Hindlimb muscle (tissue), 1 donor: ENCODE data around the gene FXYD4. TPM values are rescaled to one million over a fixed set of nuclear protein-coding genes. Genes with fewer than 3 reads are reported as not detected.

Experiments
- DNase-seq: peaks from one replicate; pipeline ENCODE4 v3.0.0-alpha.2; 2013
- polyA plus RNA-seq: library from polyadenylated mRNA; unstranded; fragments of 120-200 nt; gene quantifications from one replicate; pipeline ENCODE4 v1.2.1, GENCODE V29; 2013; ENCODE audit not compliant: insufficient read length

FXYD4 gene
- polyA plus RNA-seq, 1 donor = 1.1 TPM

GRCh38 chr10:43396928-43397624 is 25.6 kb downstream of the FXYD4 start:
- peak; percentile 79 for DNase-seq

DNA sequence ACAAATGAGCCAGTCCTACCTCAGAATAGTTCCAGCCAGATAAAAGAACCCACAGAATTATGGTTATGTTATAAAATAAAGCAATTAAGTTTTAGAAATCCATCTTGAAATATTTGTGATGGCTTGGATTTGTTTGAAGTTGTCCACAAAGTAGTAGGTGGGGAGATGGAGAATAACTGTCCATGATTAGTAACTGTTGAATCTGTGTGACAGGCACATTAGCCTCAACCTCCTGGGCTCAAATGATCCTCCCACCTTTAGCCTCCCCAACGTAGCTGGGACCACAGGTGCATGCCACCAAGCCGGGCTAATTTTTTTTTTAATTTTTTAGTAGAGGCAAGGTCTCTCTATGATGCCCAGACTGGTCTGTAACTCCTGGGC is 27.5 kb downstream of the FXYD4 start:
- DNase-seq = no peak

DNA sequence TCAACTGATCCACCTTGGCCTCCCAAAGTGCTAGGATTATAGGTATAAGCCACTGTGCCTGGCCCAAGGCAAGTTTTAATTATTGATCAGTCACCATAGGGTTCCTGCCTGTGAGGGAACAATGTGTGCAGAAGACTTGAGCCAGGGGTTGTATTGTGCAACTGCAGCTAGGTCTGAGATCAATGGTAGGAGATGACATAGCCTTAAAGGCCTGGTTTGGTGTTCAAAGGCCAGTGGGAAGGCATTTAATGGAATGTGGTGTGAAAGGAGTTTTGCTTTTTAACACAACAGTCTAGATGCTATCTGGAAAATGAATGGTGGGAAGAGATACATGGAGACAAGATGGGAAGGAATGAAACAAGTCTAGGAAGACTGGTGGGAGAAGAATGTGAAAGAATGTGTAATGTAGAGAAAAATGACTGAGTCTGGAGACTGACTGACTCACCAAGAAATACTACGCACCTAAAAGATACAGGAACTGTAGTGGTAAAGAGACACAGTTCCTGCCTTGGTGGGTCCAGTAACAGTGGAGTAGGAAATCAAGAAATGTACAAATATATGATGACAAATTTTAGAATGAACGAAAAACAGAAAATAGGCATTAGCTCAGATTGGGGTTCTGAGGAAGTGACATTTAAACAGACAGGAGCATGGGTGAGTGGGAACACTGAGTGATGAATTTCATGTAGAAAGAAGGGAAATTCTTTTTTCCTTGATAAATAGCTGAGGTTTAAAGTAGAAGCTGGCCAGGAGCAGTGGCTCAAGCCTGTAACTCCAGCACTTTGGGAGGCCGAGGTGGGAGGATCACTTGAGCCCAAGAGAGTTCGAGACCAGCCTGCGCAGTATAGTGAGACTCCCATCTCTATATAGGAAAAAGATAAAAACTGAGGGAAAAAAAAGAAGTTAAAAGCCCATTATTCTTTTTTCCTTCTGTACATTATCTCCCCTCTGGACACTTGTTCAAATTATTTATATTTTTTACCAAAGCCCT is 28.2 kb downstream of the FXYD4 start:
- no peak for DNase-seq

DNA sequence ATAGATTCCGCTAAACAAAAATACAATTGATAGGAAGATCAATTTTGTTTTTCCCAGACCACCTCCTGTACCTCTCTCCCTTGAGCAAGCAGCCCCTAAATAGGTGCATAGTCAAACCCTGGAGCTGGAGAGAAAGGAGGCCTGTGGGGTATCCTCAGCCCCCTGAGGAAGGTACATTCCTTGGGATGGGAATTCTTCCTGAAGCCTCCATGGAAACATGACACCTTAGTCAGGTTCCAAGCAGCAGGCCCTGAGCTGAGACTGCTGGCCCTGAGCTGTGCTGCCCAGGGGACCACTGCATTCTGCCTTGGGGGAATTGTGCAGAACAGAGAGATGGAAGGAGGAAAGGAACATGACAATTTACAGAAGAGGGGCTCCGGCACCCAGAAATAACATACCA is 30.2 kb downstream of the FXYD4 start:
- DNase-seq = no peak

DNA sequence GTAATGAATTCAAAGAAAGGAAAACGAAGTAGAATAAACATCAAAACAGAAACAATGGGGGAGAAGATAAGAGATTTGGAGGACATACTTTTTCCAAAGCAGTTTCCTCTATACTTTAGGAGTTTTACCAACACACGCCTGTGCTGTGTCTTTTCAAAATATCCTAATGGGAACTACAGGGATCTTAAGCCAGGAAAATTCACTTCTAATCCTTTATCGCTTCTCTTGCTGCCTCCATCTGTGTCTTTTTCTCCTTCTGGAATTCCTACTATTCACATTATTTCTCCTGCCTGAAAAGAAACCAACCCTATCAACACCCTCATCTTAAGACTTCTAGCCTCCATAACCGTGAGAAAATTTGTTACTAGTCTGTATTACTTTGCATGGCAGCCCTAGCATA is 30.7 kb downstream of the FXYD4 start:
- DNase-seq = no peak

- no peak for DNase-seq
Observed at GRCh38 chr10:43402880-43403452, 31.5 kb downstream of the FXYD4 start.

GRCh38 chr10:43403911-43404703 is 32.7 kb downstream of the FXYD4 start:
- DNase-seq = no peak

DNA sequence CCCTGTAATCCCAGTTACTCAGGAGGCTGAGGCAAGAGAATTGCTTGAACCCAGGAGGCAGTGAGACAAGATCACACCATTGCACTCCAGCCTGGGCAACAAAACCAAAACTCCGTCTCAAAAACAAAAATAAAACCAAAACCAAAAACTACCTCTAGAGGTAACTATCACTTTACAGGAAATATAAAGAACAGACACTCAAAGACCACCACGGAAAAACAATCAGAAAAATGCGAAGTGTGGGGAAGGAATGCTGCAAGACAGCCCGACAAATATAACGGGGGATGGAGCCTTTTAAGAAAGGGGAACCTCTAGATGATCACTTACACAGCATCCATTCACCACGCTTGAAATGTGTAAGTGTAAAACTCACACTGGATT is 33.3 kb downstream of the FXYD4 start:
- DNase-seq = no peak

DNA sequence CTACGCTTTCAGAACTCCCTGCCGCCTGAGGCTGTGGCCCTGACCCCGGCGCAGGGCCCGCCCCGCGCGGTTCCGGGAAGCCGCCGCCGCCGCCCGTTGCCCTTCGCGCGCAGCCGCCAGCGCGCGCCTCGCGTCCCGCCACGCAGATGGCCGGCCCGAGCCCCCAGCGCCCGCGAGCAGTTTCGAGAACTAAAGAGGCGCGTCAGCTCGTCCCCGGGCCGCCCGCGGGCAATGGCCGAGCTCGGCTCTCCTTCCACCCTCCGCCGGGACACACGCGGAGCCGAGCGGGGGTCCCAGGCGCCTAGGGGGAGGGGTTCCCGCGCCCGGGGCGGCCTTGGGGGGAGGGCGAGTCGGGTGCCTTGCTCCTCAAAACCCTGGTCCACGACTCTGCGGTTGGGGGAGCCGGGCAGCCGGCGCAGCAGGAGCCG is 35.7 kb downstream of the FXYD4 start:
- peak; percentile 72 for DNase-seq

DNA sequence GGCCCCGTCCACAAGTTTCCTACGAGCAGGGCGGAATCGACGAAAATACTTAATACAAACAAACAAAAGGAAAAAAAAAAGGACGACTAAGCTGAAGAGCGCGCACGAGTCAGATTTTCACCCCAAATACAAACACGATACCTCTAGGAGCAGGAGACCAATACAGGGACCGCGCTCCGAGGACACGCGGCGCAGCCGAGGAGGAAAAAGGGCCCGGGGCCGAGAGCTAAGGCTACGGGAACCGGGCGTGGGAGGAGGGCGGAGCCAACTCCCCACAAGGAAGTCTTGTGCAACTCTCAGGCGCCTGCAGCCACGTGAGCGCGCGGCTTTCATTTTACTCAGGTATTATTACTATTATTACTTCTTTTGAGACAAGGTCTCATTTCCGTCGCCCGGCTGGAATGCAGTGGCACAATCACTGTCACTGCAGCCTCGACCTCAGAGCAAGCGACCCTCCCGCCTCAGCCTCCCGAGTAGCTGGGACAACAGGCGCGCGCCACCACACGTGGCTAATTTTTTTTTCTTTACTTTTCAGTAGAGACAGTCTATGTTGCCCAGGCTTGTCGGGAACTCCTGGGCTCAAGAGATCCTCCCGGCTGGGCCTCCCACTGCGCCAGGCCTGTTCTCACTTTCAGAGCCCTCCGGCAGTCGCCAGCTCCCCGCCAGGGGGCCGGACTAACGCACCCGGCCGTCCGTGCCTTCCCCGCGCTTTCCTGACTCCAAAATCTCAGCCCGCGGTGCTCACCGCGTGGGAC is 36.3 kb downstream of the FXYD4 start:
- peak; percentile 94 for DNase-seq

GRCh38 chr10:43408331-43408709 is 36.9 kb downstream of the FXYD4 start:
- no peak for DNase-seq

GRCh38 chr10:43408710-43409384 is 37.4 kb downstream of the FXYD4 start, which contains the start of gene HNRNPF:
TSS of gene HNRNPF (minus strand) at chr10:43409186. CDS start at chr10:43387884, 21,302 bp downstream.
- DNase-seq = peak; percentile 98

DNA sequence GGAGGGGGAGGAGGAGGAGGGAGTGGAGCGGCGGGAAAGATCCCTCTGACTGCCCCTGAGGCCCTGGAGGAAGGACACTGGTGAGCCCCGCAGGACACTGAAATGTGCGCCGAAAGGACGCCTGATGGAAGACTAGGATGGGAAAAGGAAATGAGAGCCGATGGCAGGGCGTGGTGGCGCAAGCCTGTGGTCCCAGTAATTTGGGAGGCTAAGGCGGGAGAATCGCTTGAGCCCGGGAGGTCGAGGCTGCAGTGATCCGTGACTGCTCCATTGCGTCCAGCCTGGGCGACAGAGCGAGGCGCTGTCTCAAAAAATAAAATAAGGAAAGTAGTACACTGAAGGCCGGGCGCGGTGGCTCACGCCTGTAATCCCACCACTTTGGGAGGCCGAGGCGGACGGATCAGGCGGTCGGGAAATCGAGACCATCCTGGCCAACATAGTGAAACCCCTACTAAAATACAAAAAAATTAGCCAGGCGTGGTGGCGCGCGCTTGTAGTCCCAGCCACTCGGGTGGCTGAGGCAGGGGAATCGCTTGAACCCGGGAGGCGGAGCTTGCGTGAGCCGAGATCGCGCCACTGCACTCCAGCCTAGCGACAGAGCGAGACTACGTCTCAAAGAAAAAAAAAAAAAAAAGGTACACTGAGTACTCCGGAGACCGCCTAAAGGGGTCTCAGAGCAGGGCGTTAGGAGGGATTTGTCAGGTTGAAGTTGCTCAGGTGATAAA is 38.1 kb downstream of the FXYD4 start:
- DNase-seq = no peak

DNA sequence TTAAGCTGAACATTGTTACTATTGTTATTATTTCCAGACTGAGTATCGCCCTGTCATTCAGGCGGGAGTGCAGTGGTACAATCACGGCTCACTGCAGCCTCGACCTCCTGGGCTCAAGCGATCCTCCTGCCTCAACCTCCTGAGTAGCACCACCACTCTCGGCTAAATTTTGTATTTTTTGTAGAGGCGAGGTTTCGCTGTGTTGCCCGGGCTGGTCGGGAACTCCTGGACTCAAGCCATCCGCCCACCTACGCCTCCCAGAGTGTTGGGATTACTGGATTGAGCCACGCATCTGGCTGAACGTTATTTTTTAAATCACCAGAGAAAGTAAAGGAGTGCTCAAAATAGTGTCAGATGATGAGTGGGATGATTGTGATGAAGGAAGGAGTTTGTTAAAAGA is 38.9 kb downstream of the FXYD4 start:
- no peak for DNase-seq

DNA sequence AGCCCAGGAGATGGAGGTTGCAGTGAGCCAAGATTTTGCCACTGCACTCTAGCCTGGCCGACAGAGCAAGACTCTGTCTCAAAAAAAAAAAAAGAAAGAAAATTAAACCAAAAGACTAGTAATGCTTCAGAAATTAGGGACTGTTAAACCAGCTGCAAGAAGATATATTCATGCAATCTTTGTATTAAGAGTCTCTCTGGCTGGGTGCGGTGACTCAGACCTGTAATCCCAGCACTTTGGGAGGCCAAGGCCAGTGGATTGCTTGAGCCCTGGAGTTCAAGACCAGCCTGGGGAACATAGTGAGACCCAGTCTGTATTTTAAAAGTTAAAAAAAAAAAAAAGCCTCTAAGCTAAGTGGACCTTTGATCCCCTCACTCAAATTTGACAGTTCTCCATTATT is 40.1 kb downstream of the FXYD4 start:
- DNase-seq = no peak

GRCh38 chr10:43415544-43415943 is 44.1 kb downstream of the FXYD4 start:
- DNase-seq = no peak

DNA sequence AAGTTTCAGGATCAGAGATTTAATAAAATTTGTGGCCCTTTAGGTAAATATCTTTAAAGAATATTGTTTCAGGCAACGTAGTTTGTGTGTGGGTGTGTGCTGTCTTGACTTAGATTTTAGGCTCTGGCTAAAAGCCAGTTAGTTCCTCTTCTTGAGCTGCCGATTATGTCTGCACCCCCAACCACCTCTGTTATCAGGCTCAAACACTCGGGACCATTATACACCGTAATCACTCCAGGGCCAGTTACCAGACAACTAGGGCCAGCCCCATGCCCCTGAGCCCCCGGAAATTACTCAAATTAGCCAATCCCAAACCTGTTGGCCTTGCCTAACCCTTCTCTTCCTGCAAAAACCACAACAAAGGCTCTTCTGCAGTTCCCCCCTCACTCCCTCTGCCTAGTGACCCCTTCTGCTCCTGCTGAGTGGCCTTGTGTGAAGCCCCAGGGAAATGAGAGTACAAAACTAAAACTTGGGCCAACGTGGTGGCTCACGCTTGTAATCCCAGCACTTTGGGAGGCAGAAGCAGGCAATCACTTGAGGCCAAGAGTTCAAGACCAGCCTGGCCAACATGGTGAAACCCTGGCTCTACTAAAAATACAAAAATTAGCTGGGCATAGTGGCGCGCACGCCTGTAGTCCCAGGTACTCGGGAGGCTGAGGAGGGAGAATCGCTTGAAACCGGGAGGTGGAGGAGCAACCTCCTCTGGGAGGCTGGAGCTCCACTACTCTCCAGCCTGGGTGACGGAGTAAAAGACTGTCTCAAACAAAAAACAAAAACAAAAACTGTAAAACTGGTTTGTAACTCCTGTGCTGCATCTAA is 46.7 kb downstream of the FXYD4 start:
- no peak for DNase-seq

DNA sequence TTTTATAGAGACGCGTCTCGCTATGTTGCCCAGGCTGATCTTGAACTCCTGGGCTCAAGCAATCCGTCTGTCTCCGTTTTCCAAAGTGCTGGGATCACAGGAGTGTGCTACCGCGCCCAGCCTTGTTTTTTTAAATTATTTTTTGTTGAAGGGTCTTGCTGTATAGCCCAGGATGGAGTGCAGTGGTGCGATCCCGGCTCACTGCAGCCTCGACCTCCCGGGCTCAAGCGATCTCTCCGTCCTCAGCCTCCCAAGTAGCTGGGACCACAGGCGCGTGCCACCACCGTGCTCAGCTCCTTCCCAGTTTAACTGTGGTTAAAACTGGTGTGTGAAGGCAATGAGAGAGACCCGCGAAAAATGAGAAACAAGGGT is 48.5 kb downstream of the FXYD4 start:
- DNase-seq = no peak

DNA sequence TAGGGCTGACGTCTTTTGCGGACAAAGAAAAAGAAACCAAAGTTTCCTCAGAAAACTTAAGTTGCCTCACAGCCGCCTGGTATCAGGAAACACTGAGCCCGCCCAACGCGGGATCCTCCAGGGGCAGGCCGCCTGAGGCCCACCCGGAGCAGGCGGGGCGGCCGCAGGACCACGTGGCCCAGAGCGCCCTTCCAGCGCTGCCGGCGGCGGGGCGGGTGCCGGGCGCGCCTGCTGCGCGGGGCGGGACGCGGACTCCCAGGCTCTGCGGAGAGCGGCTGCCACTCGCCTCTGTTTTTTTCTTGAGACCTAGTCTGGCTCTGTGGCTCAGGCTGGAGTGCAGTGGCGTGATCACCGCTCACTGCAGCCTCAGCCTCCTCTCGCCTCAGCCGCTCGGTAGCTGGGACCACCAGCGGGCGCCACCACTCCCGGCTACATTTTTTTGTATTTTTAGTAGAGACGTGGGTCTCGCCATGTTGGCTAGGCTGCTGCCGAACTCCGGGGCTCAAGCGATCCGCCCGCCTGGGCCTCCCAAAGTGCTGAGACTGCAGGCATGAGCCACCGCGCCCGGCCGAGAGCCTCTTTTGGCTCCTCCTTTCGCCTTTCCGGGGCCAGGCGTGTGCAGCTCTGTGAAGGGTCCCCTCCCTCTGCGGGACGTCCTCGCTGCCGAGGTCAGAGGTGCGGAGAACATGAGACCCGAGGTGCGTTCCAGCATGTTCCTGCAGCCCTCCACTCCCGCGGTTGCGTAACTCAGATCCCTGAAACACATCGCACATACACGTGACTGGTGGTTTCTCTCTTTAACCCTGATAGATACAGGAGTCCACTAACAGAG is 49.1 kb downstream of the FXYD4 start:
- DNase-seq = peak; percentile 90
